HFFc6 (cell line): ENCODE measurements around the gene HOXB1. TPM values are rescaled to one million over a fixed set of nuclear protein-coding genes. Genes with fewer than 3 reads are reported as not detected.
"Not testable (repeated sequence)": the region's sequence is repeated elsewhere in the genome, so short reads cannot be mapped to it uniquely, and the experiment has no call there.

Source experiments
- DNase-seq: peaks from one replicate; pipeline ENCODE4 v3.0.0-alpha.2; 2018
- H3K27ac Mint-ChIP-seq: 2 replicates; pipeline ENCODE4 v1.8.0; 2020; ENCODE audit warnings: mild to moderate bottlenecking, mixed read lengths
- H3K27me3 Mint-ChIP-seq: 2 replicates; pipeline ENCODE4 v1.8.0; 2021; ENCODE audit warnings: mild to moderate bottlenecking, moderate library complexity, mixed read lengths; ENCODE audit not compliant: insufficient read depth
- H3K36me3 Mint-ChIP-seq: 2 replicates; pipeline ENCODE4 v1.8.0; 2021; ENCODE audit warnings: low read depth, mixed read lengths
- H3K4me1 Mint-ChIP-seq: 2 replicates; pipeline ENCODE4 v1.8.0; 2020; ENCODE audit warnings: low read depth, mixed read lengths
- H3K4me3 Mint-ChIP-seq: 2 replicates; pipeline ENCODE4 v1.8.0; 2020; ENCODE audit warnings: mild to moderate bottlenecking, moderate library complexity, mixed read lengths
- H3K9me3 Mint-ChIP-seq: 2 replicates; pipeline ENCODE4 v1.8.0; 2020; ENCODE audit warnings: mild to moderate bottlenecking, mixed read lengths
- total RNA-seq, 6 experiments: library from RNA; stranded (reverse); fragmentation: NEBNext Ultra II Directional; extraction: Animal tissue kit (Norgen Biotek cat#: 25700); gene quantifications; 2 replicates in 1 of 6; 3 replicates in 5 of 6; pipeline ENCODE4 v1.2.3, GENCODE V29; 2021
- TF ChIP-seq, protein P1 (sequence below): fragments of 200-600 bp; sonication (generic); IDR thresholded peaks from 2 replicates; pipeline ENCODE4 v1.5.0; 2021; ENCODE audit warnings: antibody characterized with exemption, mild to moderate bottlenecking

Gene HOXB1
- total RNA-seq, 6 experiments from 2014 or later, result not detected

DNA sequence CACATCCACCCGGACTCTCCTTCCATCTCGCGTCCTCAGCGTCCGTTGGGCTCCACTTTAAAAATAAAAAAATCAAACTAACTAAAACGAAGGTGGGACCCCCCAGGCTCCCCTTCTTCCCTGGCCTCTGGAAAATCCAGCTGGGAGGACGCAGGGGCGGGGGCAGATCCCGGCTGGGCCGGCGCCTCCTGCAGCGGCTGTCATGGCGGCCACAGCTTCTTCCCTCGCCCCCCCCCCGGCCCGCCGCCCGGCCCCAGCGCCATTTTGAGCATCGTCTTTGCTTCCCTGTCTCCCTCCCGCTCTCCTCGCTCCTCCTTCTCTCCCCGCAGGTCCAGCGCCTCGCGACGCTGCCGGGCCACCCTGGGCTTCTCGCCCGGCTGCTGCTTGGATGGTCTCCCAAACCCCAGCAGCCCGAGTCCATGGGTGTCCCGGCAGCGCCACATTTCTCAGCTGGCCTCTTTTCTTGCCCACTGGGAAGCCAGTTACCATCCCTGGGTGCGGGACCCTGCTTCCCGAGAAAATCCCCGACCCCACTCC lies 10.8 kb upstream of the HOXB1 start:
- H3K36me3 Mint-ChIP-seq, result no peaks in the 10 kb centered on the region
- no peak for DNase-seq
- H3K27ac Mint-ChIP-seq, result no peak overlapping the region
- peaks cover 8% of the 10 kb centered on the region; the same call in 1 of the 2 replicates for H3K4me1 Mint-ChIP-seq
- H3K27me3 Mint-ChIP-seq, result peaks cover 59% of the 10 kb centered on the region
- H3K4me3 Mint-ChIP-seq, result no peak overlapping the region
- no peaks in the 10 kb centered on the region for H3K9me3 Mint-ChIP-seq
- TF ChIP-seq, protein P1, sequence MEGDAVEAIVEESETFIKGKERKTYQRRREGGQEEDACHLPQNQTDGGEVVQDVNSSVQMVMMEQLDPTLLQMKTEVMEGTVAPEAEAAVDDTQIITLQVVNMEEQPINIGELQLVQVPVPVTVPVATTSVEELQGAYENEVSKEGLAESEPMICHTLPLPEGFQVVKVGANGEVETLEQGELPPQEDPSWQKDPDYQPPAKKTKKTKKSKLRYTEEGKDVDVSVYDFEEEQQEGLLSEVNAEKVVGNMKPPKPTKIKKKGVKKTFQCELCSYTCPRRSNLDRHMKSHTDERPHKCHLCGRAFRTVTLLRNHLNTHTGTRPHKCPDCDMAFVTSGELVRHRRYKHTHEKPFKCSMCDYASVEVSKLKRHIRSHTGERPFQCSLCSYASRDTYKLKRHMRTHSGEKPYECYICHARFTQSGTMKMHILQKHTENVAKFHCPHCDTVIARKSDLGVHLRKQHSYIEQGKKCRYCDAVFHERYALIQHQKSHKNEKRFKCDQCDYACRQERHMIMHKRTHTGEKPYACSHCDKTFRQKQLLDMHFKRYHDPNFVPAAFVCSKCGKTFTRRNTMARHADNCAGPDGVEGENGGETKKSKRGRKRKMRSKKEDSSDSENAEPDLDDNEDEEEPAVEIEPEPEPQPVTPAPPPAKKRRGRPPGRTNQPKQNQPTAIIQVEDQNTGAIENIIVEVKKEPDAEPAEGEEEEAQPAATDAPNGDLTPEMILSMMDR, result no peak

DNA sequence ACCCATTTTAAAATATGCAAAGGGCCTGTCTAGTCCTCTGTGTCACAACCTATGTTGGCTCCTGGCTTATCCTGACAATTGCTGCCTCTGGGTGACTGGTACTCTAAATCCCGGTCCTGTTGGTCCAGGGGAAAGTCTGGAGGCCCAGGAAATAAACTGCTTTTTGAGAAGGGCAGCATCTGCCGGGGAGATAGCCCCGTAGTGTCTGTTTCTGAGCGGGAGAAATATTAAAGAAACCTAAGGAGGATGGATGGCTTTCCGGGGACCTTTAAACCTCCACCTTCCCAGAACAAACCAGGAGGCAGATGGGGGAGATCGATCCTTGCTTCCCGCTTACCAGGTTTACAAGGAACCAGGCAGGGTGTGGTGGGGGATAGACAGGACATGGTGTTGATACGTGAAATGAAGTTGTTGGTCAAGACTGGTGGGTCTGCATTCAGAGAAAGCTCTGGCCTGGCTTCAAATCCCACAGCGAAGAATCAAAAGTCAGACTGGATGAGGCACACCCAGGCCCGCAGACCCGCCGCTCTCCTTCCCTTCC lies 10.3 kb upstream of the HOXB1 start:
- Mint-ChIP-seq H3K27ac (no peak overlapping the region), H3K36me3 (no peaks in the 10 kb centered on the region), H3K9me3 (no peaks in the 10 kb centered on the region), H3K4me3 (no peak overlapping the region), H3K4me1 (peaks cover 11% of the 10 kb centered on the region; the same call in 1 of the 2 replicates), H3K27me3 (peaks cover 54% of the 10 kb centered on the region)
- TF ChIP-seq, protein P1, result no peak
- no peak for DNase-seq

DNA sequence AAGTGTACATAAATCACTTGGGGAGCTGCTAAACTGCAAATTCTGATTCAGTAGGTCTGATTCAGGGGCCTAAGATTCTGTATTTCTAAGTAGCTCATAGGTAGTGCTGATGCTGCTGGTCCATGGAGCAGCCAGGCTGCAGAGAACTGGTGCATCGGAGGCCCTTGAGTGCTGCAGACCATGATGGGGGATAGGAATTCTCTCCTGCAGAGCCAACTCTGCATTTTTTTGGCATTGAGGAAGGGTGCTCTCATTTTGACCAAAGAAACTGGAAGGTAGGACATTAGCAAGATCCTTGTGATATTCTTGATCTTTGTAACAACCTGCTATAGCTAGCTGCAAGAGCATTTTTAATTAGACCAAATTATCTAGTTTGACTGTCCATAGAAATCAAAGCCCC lies 9.4 kb upstream of the HOXB1 start:
- Mint-ChIP-seq H3K27ac (no peak overlapping the region), H3K4me1 (peaks cover 11% of the 10 kb centered on the region; the same call in 1 of the 2 replicates), H3K36me3 (no peaks in the 10 kb centered on the region), H3K9me3 (no peaks in the 10 kb centered on the region), H3K4me3 (no peak overlapping the region), H3K27me3 (peaks cover 54% of the 10 kb centered on the region)
- DNase-seq, result no peak
- TF ChIP-seq, protein P1, result no peak

DNA sequence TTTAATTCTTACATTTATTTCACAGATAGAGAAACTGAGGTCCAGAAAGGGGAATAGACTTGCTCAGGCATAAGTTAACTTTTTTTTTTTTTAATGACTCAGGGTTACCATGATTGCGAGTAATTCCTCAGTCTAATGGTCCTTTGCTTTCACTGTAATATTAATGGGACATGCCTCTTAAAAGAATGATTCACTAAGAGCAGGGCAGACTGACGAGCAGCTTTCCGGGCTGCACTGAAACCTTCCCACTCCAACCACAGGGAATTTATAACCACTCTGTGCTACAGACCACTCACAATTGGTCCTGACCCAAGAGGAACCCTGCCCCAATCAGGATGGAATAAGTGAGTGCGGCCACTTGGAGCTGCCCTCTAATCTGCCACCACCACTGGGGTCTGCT lies 8.4 kb upstream of the HOXB1 start:
- Mint-ChIP-seq H3K27me3 (peaks cover 57% of the 10 kb centered on the region), H3K36me3 (no peaks in the 10 kb centered on the region)

DNA sequence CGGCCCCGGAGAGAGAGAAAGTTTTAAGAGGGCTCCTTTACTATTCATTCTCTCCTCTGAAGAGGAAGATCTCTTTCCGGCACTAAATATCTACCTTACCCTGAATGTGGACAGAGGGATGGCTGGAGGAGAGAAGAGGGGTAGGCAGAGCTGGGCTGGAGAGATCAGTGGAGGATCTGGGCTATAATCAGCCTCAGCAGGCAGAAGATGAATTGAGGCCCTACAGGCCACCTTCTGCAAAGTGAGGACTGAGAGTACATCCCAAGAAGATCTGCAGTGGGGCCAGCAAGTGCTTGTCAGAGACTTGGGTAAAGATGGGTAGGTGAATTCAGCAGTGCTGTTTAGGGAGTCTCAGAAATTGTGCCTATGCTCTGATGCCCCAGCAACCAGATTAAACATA lies 6.5 kb upstream of the HOXB1 start:
- H3K4me1 Mint-ChIP-seq, result peaks cover 11% of the 10 kb centered on the region; the same call in 1 of the 2 replicates
- H3K36me3 Mint-ChIP-seq, result no peaks in the 10 kb centered on the region
- H3K9me3 Mint-ChIP-seq, result no peaks in the 10 kb centered on the region
- no peak for DNase-seq
- no peak overlapping the region for H3K27ac Mint-ChIP-seq
- no peak overlapping the region for H3K4me3 Mint-ChIP-seq
- H3K27me3 Mint-ChIP-seq, result peaks cover 55% of the 10 kb centered on the region
- TF ChIP-seq, protein P1, result no peak

More for the DNA sequence above, 8.4 kb upstream of the HOXB1 start:
- H3K9me3 Mint-ChIP-seq, result no peaks in the 10 kb centered on the region
- TF ChIP-seq, protein P1, result no peak
- peaks cover 11% of the 10 kb centered on the region; the same call in 1 of the 2 replicates for H3K4me1 Mint-ChIP-seq
- no peak overlapping the region for H3K27ac Mint-ChIP-seq
- no peak overlapping the region for H3K4me3 Mint-ChIP-seq
- peak; percentile 34 for DNase-seq

DNA sequence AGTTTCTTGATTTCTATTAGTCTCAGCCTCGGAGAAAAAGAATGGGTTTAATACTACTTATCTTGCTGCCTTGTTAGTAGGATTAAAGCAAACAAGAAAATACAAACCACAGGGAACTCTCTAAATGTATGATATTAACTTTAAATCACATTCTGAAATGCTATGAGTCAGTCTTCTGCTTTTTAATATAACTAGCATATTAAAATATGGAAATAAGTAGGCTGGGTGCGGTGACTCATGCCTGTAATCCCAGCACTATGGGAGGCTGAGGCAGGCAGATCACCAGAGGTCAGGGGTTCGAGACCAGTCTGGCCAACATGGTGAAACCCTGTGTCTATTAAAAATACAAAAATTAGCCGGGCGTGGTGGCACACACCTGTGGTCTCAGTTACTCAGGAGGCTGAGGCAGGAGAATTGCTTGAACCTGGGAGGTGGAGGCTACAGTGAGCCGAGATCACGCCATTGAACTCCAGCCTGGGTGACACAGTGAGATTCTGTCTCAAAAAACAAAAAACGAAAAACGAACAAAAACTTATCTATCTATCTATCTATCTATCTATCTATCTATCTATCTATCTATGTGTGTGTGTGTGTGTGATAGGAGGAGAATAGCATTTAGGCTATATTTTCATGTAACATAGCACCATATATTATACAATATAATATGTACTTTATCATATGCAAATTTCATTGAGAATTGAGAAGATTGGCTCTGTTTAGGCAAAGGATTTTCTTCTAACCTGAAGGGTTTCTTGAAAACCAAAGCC lies 5.2 kb upstream of the HOXB1 start:
- H3K9me3 Mint-ChIP-seq, H3K4me3 Mint-ChIP-seq, H3K36me3 Mint-ChIP-seq, H3K27ac Mint-ChIP-seq, DNase-seq: not testable (repeated sequence)
- Mint-ChIP-seq H3K4me1 (peaks cover 11% of the 10 kb centered on the region; the same call in 1 of the 2 replicates), H3K27me3 (peaks cover 56% of the 10 kb centered on the region)
